T-helper 9 cell (primary cell): Measurements from ENCODE around the gene BLVRB.
"Not testable (repeated sequence)": the region's sequence is repeated elsewhere in the genome, so short reads cannot be mapped to it uniquely, and the experiment has no call there.

Experiments
- DNase-seq: peaks from one replicate; pipeline ENCODE4 v3.0.0-alpha.2; 2020

Gene BLVRB

GRCh38 chr19:40486017-40486416, 20.5 kb upstream of the BLVRB start:
- no peak for DNase-seq

- DNase-seq = not testable (repeated sequence)
Measured at GRCh38 chr19:40475878-40476644, 10.5 kb upstream of the BLVRB start.

GRCh38 chr19:40474737-40475136, 9.2 kb upstream of the BLVRB start:
- DNase-seq = no peak

GRCh38 chr19:40472516-40472915, 7.0 kb upstream of the BLVRB start:
- no peak for DNase-seq

GRCh38 chr19:40471111-40471510, 5.6 kb upstream of the BLVRB start:
- no peak for DNase-seq

- DNase-seq = no peak
Measured at GRCh38 chr19:40469011-40469410, 3.5 kb upstream of the BLVRB start.

- DNase-seq = peak; percentile 16
Measured at GRCh38 chr19:40466985-40467734, 1.6 kb upstream of the BLVRB start, which contains the start of gene SPTBN4. Gene SPTBN4 (plus strand): TSS chr19:40467001. CDS start chr19:40472622, 5,621 bp downstream.

GRCh38 chr19:40466219-40466984, 857 bp upstream of the BLVRB start:
- DNase-seq = peak; percentile 58

GRCh38 chr19:40465025-40465556, 454 bp downstream of the BLVRB start:
- DNase-seq = no peak

- DNase-seq = peak; percentile 71
Measured at GRCh38 chr19:40464059-40465024, 1.2 kb downstream of the BLVRB start.

GRCh38 chr19:40463587-40464037, 1.9 kb downstream of the BLVRB start:
- DNase-seq = not testable (repeated sequence)

- DNase-seq = no peak
Measured at GRCh38 chr19:40461669-40462221, 3.8 kb downstream of the BLVRB start.

- DNase-seq = no peak
Measured at GRCh38 chr19:40460185-40460584, 5.4 kb downstream of the BLVRB start.

GRCh38 chr19:40458597-40458974, 7.0 kb downstream of the BLVRB start:
- no peak for DNase-seq

GRCh38 chr19:40457953-40458596, 7.5 kb downstream of the BLVRB start:
- DNase-seq = no peak

- no peak for DNase-seq
Measured at GRCh38 chr19:40457048-40457447, 8.5 kb downstream of the BLVRB start.

GRCh38 chr19:40453943-40454342, 11.6 kb downstream of the BLVRB start:
- not testable (repeated sequence) for DNase-seq

GRCh38 chr19:40453151-40453735, 12.3 kb downstream of the BLVRB start:
- no peak for DNase-seq

GRCh38 chr19:40452016-40452415, 13.5 kb downstream of the BLVRB start:
- no peak for DNase-seq

GRCh38 chr19:40450664-40451063, 14.9 kb downstream of the BLVRB start:
- DNase-seq = no peak
